ENCODE measurements around the gene SUCNR1. TPM values are rescaled to one million over a fixed set of nuclear protein-coding genes. Genes with fewer than 3 reads are reported as not detected.
"Not testable (repeated sequence)": the region's sequence is repeated elsewhere in the genome, so short reads cannot be mapped to it uniquely, and the experiment has no call there.

Gene SUCNR1
- total and polyA plus RNA-seq, 2 donors (not counting 1 experiment from before 2014, with no cell fraction given) = not detected

- H3K27me3 Mint-ChIP-seq = no peaks in the 10 kb centered on the region
- peaks cover 18% of the 10 kb centered on the region for H3K4me1 Mint-ChIP-seq
- no peaks in the 10 kb centered on the region for H3K9me3 ChIP-seq (ENCODE audit: control extremely low read depth in 1 of 3, control insufficient read depth in 2 of 3, insufficient read depth in 1 of 3, low read length in 2 of 3)
- H4K20me1 ChIP-seq (ENCODE audit: control insufficient read depth, insufficient read depth, low read length, poor library complexity, severe bottlenecking) = no peaks in the 10 kb centered on the region
- H2AFZ ChIP-seq (ENCODE audit: insufficient read depth, low read depth, low read length, poor library complexity, severe bottlenecking) = peak overlapping the region; percentile 17
- peak overlapping the region; percentile 24 for H3K4me3 Mint-ChIP-seq
- H3K9ac ChIP-seq (ENCODE audit: low read length) = peak overlapping the region; percentile 18
- H3K9me3 Mint-ChIP-seq (ENCODE audit: insufficient read depth) = no peaks in the 10 kb centered on the region
- peak overlapping the region; percentile 17 for H3K27ac Mint-ChIP-seq
- DNase-seq (peak; percentile 62), ATAC-seq (ENCODE audit: low read depth) (peak; percentile 74)
- H3K36me3 ChIP-seq (replicated peaks in 1 of 2; ENCODE audit: control extremely low read depth in 1 of 2, control insufficient read depth in 1 of 2, extremely low read depth in 1 of 2, insufficient read depth in 2 of 2, low read length in 1 of 2) = no peaks in the 10 kb centered on the region
- H3K79me2 ChIP-seq (ENCODE audit: control insufficient read depth, insufficient read depth, low read length) = no peaks in the 10 kb centered on the region
- peak overlapping the region in 1 of 5 experiments; percentile 21 for H3K4me3 ChIP-seq (ENCODE audit: control extremely low read depth in 1 of 5, extremely low read depth in 1 of 5, insufficient read depth in 1 of 5, low read depth in 2 of 5, low read length in 4 of 5)
- TF ChIP-seq CTCF (IDR thresholded peaks at IDR 0.05) = no peak
- no peak for TF ChIP-seq EZH2 (IDR thresholded peaks at IDR 0.05; ENCODE audit: borderline replicate concordance, insufficient read depth, low read depth, low read length, poor library complexity, severe bottlenecking)
- peaks cover 15 to 19% of the 10 kb centered on the region in 2 donors for H3K4me1 ChIP-seq (ENCODE audit: control insufficient read depth in 2 of 2, insufficient read depth in 2 of 2, low read length in 2 of 2)
- peak overlapping the region; percentile 50 for H3K4me2 ChIP-seq (replicated peaks; ENCODE audit: low read depth, low read length, poor library complexity, severe bottlenecking)
- ChIA-PET CTCF (interaction anchor here (1.0 kb wide), 1 partner anchor 34 kb away, joined by 3 read pairs; no protein-coding TSS in a partner anchor), POLR2A (no interaction called here)
- no peaks in the 10 kb centered on the region for H3K27me3 ChIP-seq (replicated peaks in 1 of 4; ENCODE audit: control extremely low read depth in 1 of 4, control insufficient read depth in 3 of 4, insufficient read depth in 4 of 4, low read length in 3 of 4)
- intact Hi-C loops (cut with micrococcal nuclease) = no loop called here
- peak overlapping the region in 1 of 2 donors; percentile 5 for H3K27ac ChIP-seq (ENCODE audit: low read length in 2 of 2)
- 100% methylated on average over 1 of the region's 8 CpGs for WGBS (ENCODE audit: insufficient coverage)
Measured at GRCh38 chr3:151871639-151872468, 1.6 kb upstream of the SUCNR1 start.

GRCh38 chr3:151874079-151874478 is 636 bp downstream of the SUCNR1 start:
- POLR2A ChIA-PET; H3K79me2 ChIP-seq (ENCODE audit: control insufficient read depth, insufficient read depth, low read length); intact Hi-C loops (cut with micrococcal nuclease); DNase-seq; H3K36me3 ChIP-seq (replicated peaks in 1 of 2; ENCODE audit: control extremely low read depth in 1 of 2, control insufficient read depth in 1 of 2, extremely low read depth in 1 of 2, insufficient read depth in 2 of 2, low read length in 1 of 2); H2AFZ ChIP-seq (ENCODE audit: insufficient read depth, low read depth, low read length, poor library complexity, severe bottlenecking); ATAC-seq (ENCODE audit: low read depth); H3K9ac ChIP-seq (ENCODE audit: low read length); H3K9me3 ChIP-seq (ENCODE audit: control extremely low read depth in 1 of 3, control insufficient read depth in 2 of 3, insufficient read depth in 1 of 3, low read length in 2 of 3); H3K27ac Mint-ChIP-seq; H3K9me3 Mint-ChIP-seq (ENCODE audit: insufficient read depth); H3K4me3 Mint-ChIP-seq; CTCF ChIA-PET; H3K27me3 ChIP-seq (replicated peaks in 1 of 4; ENCODE audit: control extremely low read depth in 1 of 4, control insufficient read depth in 3 of 4, insufficient read depth in 4 of 4, low read length in 3 of 4); H3K4me3 ChIP-seq (ENCODE audit: control extremely low read depth in 1 of 5, extremely low read depth in 1 of 5, insufficient read depth in 1 of 5, low read depth in 2 of 5, low read length in 4 of 5); H3K4me2 ChIP-seq (replicated peaks; ENCODE audit: low read depth, low read length, poor library complexity, severe bottlenecking); H4K20me1 ChIP-seq (ENCODE audit: control insufficient read depth, insufficient read depth, low read length, poor library complexity, severe bottlenecking); H3K27ac ChIP-seq (ENCODE audit: low read length in 2 of 2); H3K27me3 Mint-ChIP-seq: not testable (repeated sequence)
- peaks cover 15 to 19% of the 10 kb centered on the region in 2 donors for H3K4me1 ChIP-seq (ENCODE audit: control insufficient read depth in 2 of 2, insufficient read depth in 2 of 2, low read length in 2 of 2)
- 100% methylated on average over 4 of the region's 5 CpGs for WGBS (ENCODE audit: insufficient coverage)
- peaks cover 18% of the 10 kb centered on the region for H3K4me1 Mint-ChIP-seq
